NT2/D1 (cell line): ENCODE data around the gene HOXA11.

Source experiments
- DNase-seq: peaks from one replicate; pipeline ENCODE4 v3.0.0-alpha.2; 2011; ENCODE audit warnings: low read depth, low spot score
- H3K27me3 ChIP-seq: 2 replicates; pipeline ENCODE4 v1.6.0; 2011; ENCODE audit warnings: mild to moderate bottlenecking; ENCODE audit not compliant: insufficient read length, insufficient read depth
- H3K36me3 ChIP-seq: 2 replicates; pipeline ENCODE4 v1.6.1; 2011; ENCODE audit warnings: mild to moderate bottlenecking, low read length, mixed read lengths; ENCODE audit not compliant: insufficient read depth, insufficient read length
- H3K4me1 ChIP-seq: 2 replicates; pipeline ENCODE4 v1.5.1; 2011; ENCODE audit not compliant: insufficient read depth, insufficient read length
- H3K4me3 ChIP-seq: 2 replicates; pipeline ENCODE4 v1.5.1; 2011; ENCODE audit warnings: low read depth; ENCODE audit not compliant: insufficient read length
- H3K9ac ChIP-seq: 2 replicates; pipeline ENCODE4 v1.6.0; 2011; ENCODE audit warnings: low read depth; ENCODE audit not compliant: insufficient read length
- H3K9me3 ChIP-seq: 2 replicates; pipeline ENCODE4 v1.5.1; 2011; ENCODE audit warnings: mild to moderate bottlenecking, low read length; ENCODE audit not compliant: insufficient read depth
- SUZ12 ChIP-seq: IDR thresholded peaks from 2 replicates; pipeline ENCODE4 v1.6.1; 2011; ENCODE audit not compliant: insufficient read length, insufficient read depth; ENCODE audit errors: extremely low read depth
- YY1 ChIP-seq: IDR thresholded peaks from 2 replicates; pipeline ENCODE4 v1.6.1; 2011; ENCODE audit not compliant: insufficient read length, insufficient read depth
- ZNF274 ChIP-seq: IDR thresholded peaks from 2 replicates; pipeline ENCODE4 v1.6.1; 2011; ENCODE audit warnings: mild to moderate bottlenecking, low read depth, low read length

Gene HOXA11

DNA sequence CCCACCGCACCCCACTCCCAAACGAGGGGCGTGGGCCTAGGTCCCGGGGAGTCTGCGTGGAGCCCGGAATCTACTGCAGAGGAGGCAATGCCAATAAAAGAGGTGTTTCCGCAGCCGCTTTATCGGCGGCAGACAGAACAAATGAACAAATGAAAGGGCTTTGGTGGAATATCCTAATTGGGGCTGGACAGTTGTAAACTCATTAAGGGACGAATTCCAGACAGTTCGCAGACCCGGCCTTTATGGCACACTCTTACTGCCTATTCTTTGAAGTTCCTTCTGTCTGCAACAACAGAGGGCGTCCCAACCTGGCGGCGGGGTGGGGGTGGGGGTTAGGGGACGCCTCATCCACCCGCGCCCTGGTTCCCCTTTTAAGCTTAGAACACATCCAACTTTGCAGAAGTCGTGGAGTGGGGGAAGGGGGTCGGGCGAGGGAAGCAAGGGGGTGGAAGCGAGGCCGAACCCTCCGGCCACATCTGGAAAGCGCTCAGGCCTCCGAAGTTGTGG lies 23.8 kb downstream of the HOXA11 start:
- H3K4me3 ChIP-seq = peak overlapping the region; percentile 58
- peaks cover 12% of the 10 kb centered on the region for H3K4me1 ChIP-seq
- TF ChIP-seq YY1 (no peak), SUZ12 (no peak), ZNF274 (no peak)
- H3K36me3 ChIP-seq = no peaks in the 10 kb centered on the region
- peaks cover 10% of the 10 kb centered on the region for H3K9me3 ChIP-seq
- peaks cover 100% of the 10 kb centered on the region for H3K27me3 ChIP-seq
- no peak overlapping the region for H3K9ac ChIP-seq
- DNase-seq = no peak

DNA sequence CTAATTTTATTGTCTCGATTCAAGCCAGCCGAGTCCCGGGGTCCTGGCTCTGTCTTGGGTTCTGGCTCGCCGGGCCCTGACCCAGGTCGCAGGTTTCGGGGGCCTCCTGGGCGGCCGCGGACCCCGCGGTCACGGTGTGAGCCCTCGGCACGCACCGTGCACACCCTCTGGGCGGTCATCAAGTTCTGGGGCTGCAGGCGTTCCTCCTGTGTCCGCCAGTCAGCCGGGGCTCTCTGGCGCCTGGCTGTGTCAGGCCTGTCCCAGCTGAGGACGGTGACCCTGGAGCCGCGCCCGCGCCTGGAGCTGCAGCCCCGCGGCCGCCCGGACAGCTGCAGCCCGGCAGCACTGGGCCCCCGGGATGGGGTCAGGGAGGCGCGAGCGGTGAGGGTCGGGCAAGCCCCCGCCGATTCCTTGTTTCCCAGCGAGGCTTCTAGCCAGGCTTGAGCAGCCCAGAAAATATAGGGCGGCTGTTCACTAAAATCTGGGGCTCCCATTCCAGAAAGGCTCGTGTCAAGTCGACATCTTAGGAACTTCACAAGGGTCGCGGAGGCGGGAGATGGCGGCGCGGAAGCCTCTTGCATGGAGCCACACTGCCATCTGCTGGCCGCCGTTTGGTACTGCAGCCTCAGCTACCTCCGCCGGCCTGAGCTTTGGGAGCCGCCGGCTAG lies 24.4 kb downstream of the HOXA11 start:
- peak overlapping the region; percentile 75 for H3K9ac ChIP-seq
- peaks cover 10% of the 10 kb centered on the region for H3K9me3 ChIP-seq
- peak overlapping the region; percentile 58 for H3K4me3 ChIP-seq
- TF ChIP-seq SUZ12 (peak; percentile 6), ZNF274 (no peak), YY1 (peak; percentile 75)
- peaks cover 100% of the 10 kb centered on the region for H3K27me3 ChIP-seq
- H3K4me1 ChIP-seq = peaks cover 10% of the 10 kb centered on the region
- peak; percentile 93 for DNase-seq
- H3K36me3 ChIP-seq = no peaks in the 10 kb centered on the region

DNA sequence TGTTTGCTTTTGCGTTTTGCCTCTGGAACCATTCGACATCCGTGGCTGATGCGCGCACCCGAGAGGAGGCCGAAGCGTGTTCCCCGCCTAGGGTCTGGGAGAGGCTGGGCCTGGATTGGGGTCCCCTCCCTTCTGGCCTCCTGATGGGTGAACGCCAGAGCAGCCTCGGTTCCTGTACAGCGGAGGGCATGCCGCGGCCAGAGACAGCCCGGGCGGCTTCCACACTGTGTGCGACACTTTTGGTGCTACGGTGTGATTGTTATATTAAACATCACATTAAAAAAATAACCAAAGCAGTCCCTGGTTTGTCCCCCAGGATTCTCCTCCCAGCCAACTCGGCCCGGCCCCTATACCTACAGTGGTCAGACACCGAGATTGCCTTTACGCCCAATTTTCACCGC lies 24.9 kb downstream of the HOXA11 start:
- no peak for TF ChIP-seq SUZ12
- TF ChIP-seq ZNF274 = no peak
- TF ChIP-seq YY1 = no peak
- Histone ChIP-seq H3K9me3 (peaks cover 10% of the 10 kb centered on the region), H3K4me3 (peak overlapping the region; percentile 58), H3K27me3 (peaks cover 100% of the 10 kb centered on the region), H3K4me1 (peaks cover 9% of the 10 kb centered on the region), H3K36me3 (no peaks in the 10 kb centered on the region), H3K9ac (peak overlapping the region; percentile 75)
- DNase-seq = no peak

DNA sequence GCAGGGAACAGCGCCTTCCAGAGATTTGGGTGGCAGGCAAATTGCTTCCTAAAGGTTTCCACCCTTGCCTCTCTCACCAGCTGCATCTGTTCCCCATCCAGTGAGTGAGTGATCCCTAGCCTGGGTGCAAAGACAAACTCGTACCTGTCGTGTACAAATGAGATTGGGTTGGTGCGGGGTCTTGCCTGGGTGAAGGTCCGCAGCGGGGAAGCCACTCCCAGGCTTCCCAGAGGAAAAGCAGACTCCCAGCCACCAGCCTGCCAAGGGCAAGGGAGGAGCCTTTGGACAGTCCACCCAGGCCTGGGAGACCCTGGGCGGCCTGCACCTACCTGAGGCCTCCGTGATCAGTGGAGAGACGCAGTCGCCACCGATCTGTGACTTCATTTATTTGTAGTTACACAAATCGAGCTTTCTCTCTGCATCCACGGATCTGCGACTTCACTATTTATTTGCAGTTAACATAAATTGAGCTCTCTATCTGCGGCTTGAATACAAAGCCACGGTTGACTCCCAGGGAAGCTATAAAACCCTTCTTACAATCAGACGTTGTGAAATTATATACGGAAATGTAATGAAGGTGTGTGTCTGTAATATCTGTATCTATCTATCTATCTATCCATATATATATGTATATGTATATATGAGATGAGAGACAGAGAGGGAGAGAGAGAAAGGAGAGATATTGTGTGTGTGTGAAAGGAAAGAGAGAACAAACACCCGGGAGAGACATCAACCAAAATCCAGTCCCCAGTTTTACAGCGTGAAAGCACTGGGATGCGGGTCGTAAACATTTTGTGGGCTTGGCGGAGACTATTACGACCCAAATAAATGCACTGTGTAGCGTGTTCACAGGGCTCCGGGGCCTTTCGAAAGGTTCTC lies 25.5 kb downstream of the HOXA11 start:
- peaks cover 10% of the 10 kb centered on the region for H3K9me3 ChIP-seq
- no peak overlapping the region for H3K4me3 ChIP-seq
- H3K36me3 ChIP-seq = no peaks in the 10 kb centered on the region
- no peak for TF ChIP-seq ZNF274
- TF ChIP-seq YY1 = no peak
- TF ChIP-seq SUZ12 = no peak
- no peak overlapping the region for H3K9ac ChIP-seq
- peaks cover 3% of the 10 kb centered on the region for H3K4me1 ChIP-seq
- DNase-seq = no peak
- peaks cover 100% of the 10 kb centered on the region for H3K27me3 ChIP-seq

DNA sequence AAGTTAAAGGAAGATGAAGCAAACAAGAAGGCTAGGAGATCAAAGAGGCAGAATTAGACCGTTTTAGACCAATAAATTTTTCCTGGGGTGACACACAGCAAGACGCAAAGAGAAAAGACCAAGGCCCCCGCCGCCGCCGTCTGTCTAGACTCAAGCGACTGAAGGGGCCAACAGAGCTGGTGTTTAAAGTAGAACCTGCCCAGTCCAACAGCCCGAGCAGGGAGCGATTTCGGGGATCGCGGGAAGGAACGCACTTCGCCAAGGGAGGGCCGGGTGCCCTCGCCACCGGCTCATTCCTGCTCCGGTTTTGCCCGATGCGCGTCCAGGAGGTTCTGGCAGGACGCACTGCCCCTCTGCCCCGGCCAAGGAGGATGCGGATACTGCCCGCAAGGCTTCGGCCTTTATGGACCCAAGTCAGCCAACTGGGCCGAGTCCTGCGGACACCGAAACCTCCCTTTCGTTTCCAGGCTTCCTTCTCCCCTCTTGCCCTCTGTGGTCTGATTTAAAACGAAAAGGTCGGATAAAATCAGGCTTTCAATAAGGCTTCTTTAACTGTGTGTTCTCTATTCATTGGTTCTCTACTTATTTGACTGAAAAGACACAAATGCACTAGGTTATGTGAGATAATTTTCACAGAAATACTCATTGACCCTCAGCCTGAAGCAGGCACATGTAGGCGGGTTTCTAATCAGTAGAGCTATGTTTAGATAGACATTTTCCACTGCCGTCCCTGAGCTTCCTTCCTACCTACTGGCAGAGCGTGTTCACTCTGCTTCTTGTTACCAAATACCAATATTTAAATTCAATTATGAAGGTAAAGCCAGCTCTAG lies 26.4 kb downstream of the HOXA11 start:
- peaks cover 3% of the 10 kb centered on the region for H3K4me1 ChIP-seq
- TF ChIP-seq SUZ12 (no peak), YY1 (no peak), ZNF274 (no peak)
- peaks cover 100% of the 10 kb centered on the region for H3K27me3 ChIP-seq
- no peaks in the 10 kb centered on the region for H3K36me3 ChIP-seq
- H3K9ac ChIP-seq = no peak overlapping the region
- no peak overlapping the region for H3K4me3 ChIP-seq
- peaks cover 10% of the 10 kb centered on the region for H3K9me3 ChIP-seq
- DNase-seq = no peak

DNA sequence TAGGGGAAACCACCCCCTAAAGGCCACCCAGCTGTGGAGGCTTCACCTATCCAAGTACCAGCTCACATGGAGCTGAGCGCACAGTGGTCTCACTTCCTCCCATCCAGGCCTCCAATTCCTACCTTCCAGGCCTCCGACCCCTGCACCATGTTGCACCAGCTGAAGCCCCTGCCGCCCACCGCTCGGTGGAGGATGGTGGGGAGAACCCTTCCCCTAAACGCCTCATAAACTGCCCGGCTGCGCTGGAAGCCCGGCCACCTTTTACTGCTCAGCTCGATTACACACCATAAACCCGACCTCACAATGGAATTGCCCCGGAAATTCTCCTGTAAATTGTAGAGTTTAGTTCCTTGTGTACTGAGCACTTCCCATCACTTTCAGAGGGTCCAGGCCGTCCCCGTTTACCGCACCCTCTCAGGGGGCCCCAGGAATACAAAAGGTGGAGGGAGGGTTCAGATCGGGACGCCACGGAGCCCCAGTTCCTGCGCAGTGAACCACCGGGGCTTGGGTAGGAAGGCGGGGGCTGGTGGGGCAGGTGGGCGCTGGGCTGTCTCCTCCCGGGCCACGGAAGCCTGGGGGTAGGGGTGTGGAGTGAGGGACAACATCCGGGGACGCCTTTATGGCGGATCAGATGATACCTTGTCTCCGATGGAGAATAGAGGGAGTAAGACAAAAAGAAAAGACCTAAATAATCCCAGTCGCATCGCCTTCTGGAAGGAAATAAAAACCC lies 27.2 kb downstream of the HOXA11 start:
- Histone ChIP-seq H3K4me3 (no peak overlapping the region), H3K9me3 (peaks cover 10% of the 10 kb centered on the region), H3K36me3 (no peaks in the 10 kb centered on the region), H3K9ac (no peak overlapping the region), H3K4me1 (peaks cover 3% of the 10 kb centered on the region), H3K27me3 (peaks cover 100% of the 10 kb centered on the region)
- TF ChIP-seq ZNF274 (no peak), SUZ12 (no peak), YY1 (no peak)
- DNase-seq = no peak
